K562 (cell line): Measurements from ENCODE around the gene BRPF1. TPM values are rescaled to one million over a fixed set of nuclear protein-coding genes. Genes with fewer than 3 reads are reported as not detected.
A peak's percentile ranks its signal among the peaks of the same experiment; 100 is the strongest.

Source experiments
- CTBP1 ChIP-seq: fragments of 450-650 bp; IDR thresholded peaks from 2 replicates; pipeline ENCODE4 v1.6.1; 2016; ENCODE audit warnings: borderline replicate concordance
- EGR1 ChIP-seq: fragments of 450-650 bp; conservative IDR thresholded peaks from 2 replicates; pipeline ENCODE4 v1.6.1; 2017; ENCODE audit warnings: mild to moderate bottlenecking
- KDM1A ChIP-seq, 2 experiments: fragments of 450-650 bp; IDR thresholded peaks; 2 replicates each; pipeline ENCODE4 v1.6.1; 2016; ENCODE audit warnings: mild to moderate bottlenecking in 2 of 2
- PCBP2 ChIP-seq: fragments of 200-400 bp; formaldehyde crosslinking; IDR thresholded peaks from 2 replicates; pipeline ENCODE4 v1.6.1; 2018; ENCODE audit warnings: low read length, low read depth, mild to moderate bottlenecking, moderate library complexity; ENCODE audit not compliant: poor library complexity, severe bottlenecking
- RAD51 ChIP-seq: fragments of 450-650 bp; IDR thresholded peaks from 2 replicates; pipeline ENCODE4 v1.7.1; 2016; ENCODE audit warnings: low read depth, mild to moderate bottlenecking, borderline replicate concordance
- RB1 ChIP-seq: fragments of 450-650 bp; IDR thresholded peaks from 2 replicates; pipeline ENCODE4 v1.6.1; 2017; ENCODE audit warnings: low read depth, mild to moderate bottlenecking
- ZSCAN29 ChIP-seq: fragments of 450-650 bp; IDR thresholded peaks from 2 replicates; pipeline ENCODE4 v1.6.1; 2017
- polyA plus RNA-seq, 8 experiments: library from polyadenylated mRNA; depleted of rRNA in 4 of 8; stranded (reverse) in 5 of 8; unstranded in 3 of 8; fragments of >200 nt; fragmentation: Nextera tagmentation in 2 of 8; fragmentation: Illumina TruSeq in 1 of 8; extraction: Ambion mirVana in 2 of 8; extraction: Trizol in 1 of 8; gene quantifications; 2 replicates each; pipeline versions ENCODE4 v1.2.1 to v1.2.3, GENCODE V29; 2011 to 2014; ENCODE audit warnings: inconsistent platforms in 1 of 8, missing spikeins in 1 of 8
- total RNA-seq, 7 experiments: library from RNA; depleted of rRNA in 6 of 7; stranded (reverse); fragments of >200 nt in 6 of 7; fragmentation: Illumina TruSeq in 2 of 7; extraction: Trizol in 2 of 7; gene quantifications; 2 replicates each; pipeline versions ENCODE4 v1.2.1 to v1.2.3, GENCODE V29; 2011 to 2021; ENCODE audit warnings: low replicate concordance in 1 of 7
- TF ChIP-seq, protein P1 (sequence below): IDR thresholded peaks from 2 replicates; pipeline ENCODE4 v1.6.1; 2012; ENCODE audit warnings: low read depth, low read length, improper control_type of control experiment, borderline replicate concordance
- TF ChIP-seq, protein P2 (sequence below): sonication (generic); formaldehyde crosslinking; IDR thresholded peaks from 2 replicates; pipeline ENCODE4 v1.8.1; 2023; ENCODE audit warnings: mild to moderate bottlenecking, missing genetic modification reagents
- TF ChIP-seq, protein P3 (sequence below), 2 experiments: fragments of 450-650 bp; formaldehyde crosslinking in 1 of 2; IDR thresholded peaks; 2 replicates each; pipeline versions ENCODE4 v1.4.0 to v1.6.1; 2014 to 2020; ENCODE audit warnings: mild to moderate bottlenecking in 2 of 2, borderline replicate concordance in 1 of 2, low read depth in 1 of 2
- TF ChIP-seq, protein P4 (sequence below), 3 experiments: IDR thresholded peaks in 2 of 3; conservative IDR thresholded peaks in 1 of 3; 2 replicates each; pipeline ENCODE4 v1.5.1; 2011 to 2012; ENCODE audit warnings: low read length in 3 of 3, mild to moderate bottlenecking in 3 of 3, control low read depth in 2 of 3, improper control_type of control experiment in 1 of 3, inconsistent platforms in 1 of 3, low read depth in 1 of 3, mixed read lengths in 1 of 3, moderate library complexity in 1 of 3; ENCODE audit not compliant: insufficient read depth in 2 of 3

BRPF1 gene
- total and polyA plus RNA-seq, 9 of the 15 experiments (the other 6 are each of a cell fraction or from before 2014, with no cell fraction given), result 1.1 to 40.2 (median 23.5) TPM

DNA sequence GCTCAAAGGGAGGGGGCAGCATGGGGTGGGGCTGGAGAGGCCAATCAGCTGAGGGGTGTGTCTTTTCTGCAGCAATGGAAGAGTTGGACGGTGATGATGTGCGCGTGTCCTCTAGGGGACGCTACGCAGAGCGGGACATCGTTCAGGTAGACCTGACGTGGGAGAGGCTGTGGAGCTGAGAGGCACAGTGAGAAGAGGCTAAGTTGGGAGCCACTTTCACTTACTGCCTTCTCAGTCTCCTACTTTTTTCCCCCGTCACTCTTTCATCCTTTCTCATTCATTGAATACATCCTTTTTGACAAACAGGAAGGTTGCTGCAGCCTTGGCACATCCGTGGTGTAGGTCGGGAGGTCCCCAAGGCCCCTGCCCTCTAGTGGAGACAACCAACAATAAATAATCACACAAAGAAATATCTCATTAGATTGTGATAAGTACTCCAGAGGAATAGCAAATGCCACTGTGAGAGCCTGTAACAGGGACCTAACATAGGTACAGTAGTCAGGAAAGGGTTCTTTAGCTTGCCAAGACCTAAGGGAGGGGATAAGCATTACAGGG is 4.4 kb upstream of the BRPF1 start (continued):
- TF ChIP-seq, protein P1, sequence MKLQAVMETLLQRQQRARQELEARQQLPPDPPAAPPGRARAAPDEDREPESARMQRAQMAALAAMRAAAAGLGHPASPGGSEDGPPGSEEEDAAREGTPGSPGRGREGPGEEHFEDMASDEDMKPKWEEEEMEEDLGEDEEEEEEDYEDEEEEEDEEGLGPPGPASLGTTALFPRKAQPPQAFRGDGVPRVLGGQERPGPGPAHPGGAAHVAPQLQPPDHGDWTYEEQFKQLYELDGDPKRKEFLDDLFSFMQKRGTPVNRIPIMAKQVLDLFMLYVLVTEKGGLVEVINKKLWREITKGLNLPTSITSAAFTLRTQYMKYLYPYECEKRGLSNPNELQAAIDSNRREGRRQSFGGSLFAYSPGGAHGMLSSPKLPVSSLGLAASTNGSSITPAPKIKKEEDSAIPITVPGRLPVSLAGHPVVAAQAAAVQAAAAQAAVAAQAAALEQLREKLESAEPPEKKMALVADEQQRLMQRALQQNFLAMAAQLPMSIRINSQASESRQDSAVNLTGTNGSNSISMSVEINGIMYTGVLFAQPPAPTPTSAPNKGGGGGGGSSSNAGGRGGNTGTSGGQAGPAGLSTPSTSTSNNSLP, result peak; percentile 78
- TF ChIP-seq, protein P2, sequence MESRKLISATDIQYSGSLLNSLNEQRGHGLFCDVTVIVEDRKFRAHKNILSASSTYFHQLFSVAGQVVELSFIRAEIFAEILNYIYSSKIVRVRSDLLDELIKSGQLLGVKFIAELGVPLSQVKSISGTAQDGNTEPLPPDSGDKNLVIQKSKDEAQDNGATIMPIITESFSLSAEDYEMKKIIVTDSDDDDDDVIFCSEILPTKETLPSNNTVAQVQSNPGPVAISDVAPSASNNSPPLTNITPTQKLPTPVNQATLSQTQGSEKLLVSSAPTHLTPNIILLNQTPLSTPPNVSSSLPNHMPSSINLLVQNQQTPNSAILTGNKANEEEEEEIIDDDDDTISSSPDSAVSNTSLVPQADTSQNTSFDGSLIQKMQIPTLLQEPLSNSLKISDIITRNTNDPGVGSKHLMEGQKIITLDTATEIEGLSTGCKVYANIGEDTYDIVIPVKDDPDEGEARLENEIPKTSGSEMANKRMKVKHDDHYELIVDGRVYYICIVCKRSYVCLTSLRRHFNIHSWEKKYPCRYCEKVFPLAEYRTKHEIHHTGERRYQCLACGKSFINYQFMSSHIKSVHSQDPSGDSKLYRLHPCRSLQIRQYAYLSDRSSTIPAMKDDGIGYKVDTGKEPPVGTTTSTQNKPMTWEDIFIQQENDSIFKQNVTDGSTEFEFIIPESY (CRISPR knock-in tag), result 0 out of 2 replicates have a peak, but pooled peaks have one; percentile 41
- TF ChIP-seq, protein P3, sequence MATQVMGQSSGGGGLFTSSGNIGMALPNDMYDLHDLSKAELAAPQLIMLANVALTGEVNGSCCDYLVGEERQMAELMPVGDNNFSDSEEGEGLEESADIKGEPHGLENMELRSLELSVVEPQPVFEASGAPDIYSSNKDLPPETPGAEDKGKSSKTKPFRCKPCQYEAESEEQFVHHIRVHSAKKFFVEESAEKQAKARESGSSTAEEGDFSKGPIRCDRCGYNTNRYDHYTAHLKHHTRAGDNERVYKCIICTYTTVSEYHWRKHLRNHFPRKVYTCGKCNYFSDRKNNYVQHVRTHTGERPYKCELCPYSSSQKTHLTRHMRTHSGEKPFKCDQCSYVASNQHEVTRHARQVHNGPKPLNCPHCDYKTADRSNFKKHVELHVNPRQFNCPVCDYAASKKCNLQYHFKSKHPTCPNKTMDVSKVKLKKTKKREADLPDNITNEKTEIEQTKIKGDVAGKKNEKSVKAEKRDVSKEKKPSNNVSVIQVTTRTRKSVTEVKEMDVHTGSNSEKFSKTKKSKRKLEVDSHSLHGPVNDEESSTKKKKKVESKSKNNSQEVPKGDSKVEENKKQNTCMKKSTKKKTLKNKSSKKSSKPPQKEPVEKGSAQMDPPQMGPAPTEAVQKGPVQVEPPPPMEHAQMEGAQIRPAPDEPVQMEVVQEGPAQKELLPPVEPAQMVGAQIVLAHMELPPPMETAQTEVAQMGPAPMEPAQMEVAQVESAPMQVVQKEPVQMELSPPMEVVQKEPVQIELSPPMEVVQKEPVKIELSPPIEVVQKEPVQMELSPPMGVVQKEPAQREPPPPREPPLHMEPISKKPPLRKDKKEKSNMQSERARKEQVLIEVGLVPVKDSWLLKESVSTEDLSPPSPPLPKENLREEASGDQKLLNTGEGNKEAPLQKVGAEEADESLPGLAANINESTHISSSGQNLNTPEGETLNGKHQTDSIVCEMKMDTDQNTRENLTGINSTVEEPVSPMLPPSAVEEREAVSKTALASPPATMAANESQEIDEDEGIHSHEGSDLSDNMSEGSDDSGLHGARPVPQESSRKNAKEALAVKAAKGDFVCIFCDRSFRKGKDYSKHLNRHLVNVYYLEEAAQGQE (IDR thresholded peaks at IDR 0.05; ENCODE audit: borderline replicate concordance), result peak; percentile 21; the same call in 1 of the 2 replicates
- TF ChIP-seq, protein P3 (CRISPR knock-in tag; IDR thresholded peaks at IDR 0.05; ENCODE audit: low read depth), result no peak
- TF ChIP-seq ZSCAN29 (no peak), RAD51 (0 out of 2 replicates have a peak, but pooled peaks have one; percentile 9), KDM1A (IDR thresholded peaks at IDR 0.05) (0 out of 4 replicates have a peak, but pooled peaks of 1 of the 2 experiments have one; percentile 16), PCBP2 (no peak), RB1 (0 out of 2 replicates have a peak, but pooled peaks have one; percentile 28), CTBP1 (peak; percentile 83), EGR1 (0 out of 2 replicates have a peak, but pooled peaks have one; percentile 12)
- TF ChIP-seq, protein P4, sequence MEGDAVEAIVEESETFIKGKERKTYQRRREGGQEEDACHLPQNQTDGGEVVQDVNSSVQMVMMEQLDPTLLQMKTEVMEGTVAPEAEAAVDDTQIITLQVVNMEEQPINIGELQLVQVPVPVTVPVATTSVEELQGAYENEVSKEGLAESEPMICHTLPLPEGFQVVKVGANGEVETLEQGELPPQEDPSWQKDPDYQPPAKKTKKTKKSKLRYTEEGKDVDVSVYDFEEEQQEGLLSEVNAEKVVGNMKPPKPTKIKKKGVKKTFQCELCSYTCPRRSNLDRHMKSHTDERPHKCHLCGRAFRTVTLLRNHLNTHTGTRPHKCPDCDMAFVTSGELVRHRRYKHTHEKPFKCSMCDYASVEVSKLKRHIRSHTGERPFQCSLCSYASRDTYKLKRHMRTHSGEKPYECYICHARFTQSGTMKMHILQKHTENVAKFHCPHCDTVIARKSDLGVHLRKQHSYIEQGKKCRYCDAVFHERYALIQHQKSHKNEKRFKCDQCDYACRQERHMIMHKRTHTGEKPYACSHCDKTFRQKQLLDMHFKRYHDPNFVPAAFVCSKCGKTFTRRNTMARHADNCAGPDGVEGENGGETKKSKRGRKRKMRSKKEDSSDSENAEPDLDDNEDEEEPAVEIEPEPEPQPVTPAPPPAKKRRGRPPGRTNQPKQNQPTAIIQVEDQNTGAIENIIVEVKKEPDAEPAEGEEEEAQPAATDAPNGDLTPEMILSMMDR (IDR thresholded peaks at IDR 0.05 in 2 of 3, conservative IDR thresholded peaks at IDR 0.05 in 1 of 3; ENCODE audit: insufficient read depth in 2 of 3, low read depth in 1 of 3, low read length in 3 of 3), result peak; percentile 71 to 87 (median 84)
